Stimulated activated CD8-positive, alpha-beta memory T cell treated with anti-CD3 and anti-CD28 coated beads, Interleukin-4, amount 100 ng/mL, for 4 hours (primary cell): Measurements from ENCODE around the gene CCNL2.

Source experiments
- DNase-seq, 2 donors: peaks; one replicate each; pipeline ENCODE4 v3.0.0-alpha.2; 2020; ENCODE audit warnings: low read depth in 2 of 2, low spot score in 1 of 2

The CCNL2 gene

GRCh38 chr1:1356796-1357401 lies 42.2 kb downstream of the CCNL2 start:
- DNase-seq, result no peak

GRCh38 chr1:1356166-1356795 lies 42.9 kb downstream of the CCNL2 start:
- no peak for DNase-seq

- DNase-seq, result no peak
Observed at GRCh38 chr1:1355416-1355815, 43.7 kb downstream of the CCNL2 start.

GRCh38 chr1:1354271-1355247 lies 44.6 kb downstream of the CCNL2 start:
- DNase-seq, result no peak

- DNase-seq, result no peak
Observed at GRCh38 chr1:1353389-1354151, 45.6 kb downstream of the CCNL2 start.

GRCh38 chr1:1352786-1353388 lies 46.2 kb downstream of the CCNL2 start:
- DNase-seq, result no peak

- no peak for DNase-seq
Observed at GRCh38 chr1:1351511-1352427, 47.4 kb downstream of the CCNL2 start.

GRCh38 chr1:1349256-1350012 lies 49.7 kb downstream of the CCNL2 start, which contains the start of gene DVL1:
Gene DVL1 (minus strand): TSS chr1:1349418. CDS start chr1:1349065, 353 bp downstream.
- DNase-seq, result peak in 1 of 2 donors; percentile 30

- no peak for DNase-seq
Observed at GRCh38 chr1:1348420-1349255, 50.5 kb downstream of the CCNL2 start.

- DNase-seq, result no peak
Observed at GRCh38 chr1:1347663-1348419, 51.3 kb downstream of the CCNL2 start.

- DNase-seq, result no peak
Observed at GRCh38 chr1:1347026-1347595, 52.0 kb downstream of the CCNL2 start.

- DNase-seq, result no peak
Observed at GRCh38 chr1:1346501-1346890, 52.6 kb downstream of the CCNL2 start.

GRCh38 chr1:1345860-1346500 lies 53.2 kb downstream of the CCNL2 start:
- no peak for DNase-seq

- no peak for DNase-seq
Observed at GRCh38 chr1:1345384-1345783, 53.8 kb downstream of the CCNL2 start.

GRCh38 chr1:1344655-1345361 lies 54.3 kb downstream of the CCNL2 start:
- peak in 1 of 2 donors; percentile 49 for DNase-seq
